Dermis microvascular lymphatic vessel endothelial cell (primary cell): ENCODE results near the gene LGR6. TPM values are rescaled to one million over a fixed set of nuclear protein-coding genes. Genes with fewer than 3 reads are reported as not detected.
"Not testable (repeated sequence)": the region's sequence is repeated elsewhere in the genome, so short reads cannot be mapped to it uniquely, and the experiment has no call there.

Experiments
- DNase-seq, 2 donors: peaks; one replicate each; pipeline versions ENCODE4 v3.0.0 to v3.0.0-alpha.2; 2010; ENCODE audit warnings: low read depth in 2 of 2
- total RNA-seq: library from RNA; depleted of rRNA; stranded (reverse); fragments of >200 nt; gene quantifications from 2 replicates; pipeline ENCODE4 v1.2.1, GENCODE V29; 2014

The LGR6 gene
- total RNA-seq, 1 donor from 2014 or later: not detected

GRCh38 chr1:202240226-202240625 lies 46.6 kb downstream of the LGR6 start:
- not testable (repeated sequence) for DNase-seq

- no peak for DNase-seq
Measured at GRCh38 chr1:202240956-202241355, 47.4 kb downstream of the LGR6 start.

GRCh38 chr1:202241376-202242079 lies 47.9 kb downstream of the LGR6 start:
- DNase-seq: no peak

GRCh38 chr1:202242080-202242419 lies 48.5 kb downstream of the LGR6 start:
- DNase-seq: no peak

GRCh38 chr1:202243006-202243405 lies 49.4 kb downstream of the LGR6 start:
- DNase-seq: no peak

- DNase-seq: no peak
Measured at GRCh38 chr1:202244841-202245261, 51.3 kb downstream of the LGR6 start.

- no peak for DNase-seq
Measured at GRCh38 chr1:202245391-202245790, 51.8 kb downstream of the LGR6 start.

GRCh38 chr1:202247104-202247503 lies 53.5 kb downstream of the LGR6 start:
- no peak for DNase-seq

GRCh38 chr1:202247837-202248795 lies 54.5 kb downstream of the LGR6 start:
- DNase-seq: no peak

- DNase-seq: no peak
Measured at GRCh38 chr1:202248861-202249260, 55.3 kb downstream of the LGR6 start.

GRCh38 chr1:202249436-202249835 lies 55.8 kb downstream of the LGR6 start:
- DNase-seq: no peak

GRCh38 chr1:202249846-202250245 lies 56.2 kb downstream of the LGR6 start:
- DNase-seq: no peak

GRCh38 chr1:202250982-202251381 lies 57.4 kb downstream of the LGR6 start:
- DNase-seq: no peak

- no peak for DNase-seq
Measured at GRCh38 chr1:202251424-202252256, 58.0 kb downstream of the LGR6 start.

- no peak for DNase-seq
Measured at GRCh38 chr1:202252271-202252670, 58.7 kb downstream of the LGR6 start.

GRCh38 chr1:202254454-202255252 lies 61.1 kb downstream of the LGR6 start:
- no peak for DNase-seq

GRCh38 chr1:202255343-202255742 lies 61.7 kb downstream of the LGR6 start:
- DNase-seq: no peak

- no peak for DNase-seq
Measured at GRCh38 chr1:202259705-202260104, 66.1 kb downstream of the LGR6 start.

GRCh38 chr1:202261209-202261958 lies 67.8 kb downstream of the LGR6 start:
- DNase-seq: not testable (repeated sequence)

GRCh38 chr1:202263628-202264027 lies 70.0 kb downstream of the LGR6 start:
- DNase-seq: no peak
